Measurements from ENCODE around the gene RYR3. TPM values are rescaled to one million over a fixed set of nuclear protein-coding genes. Genes with fewer than 3 reads are reported as not detected.

Gene RYR3
- total RNA-seq, 1 experiment from 2014 or later = not detected

- POLR2A ChIA-PET = no interaction called here
- Mint-ChIP-seq H3K27me3 (ENCODE audit: insufficient read depth, unreplicated experiment) (peaks cover 82% of the 10 kb centered on the region), H3K27ac (ENCODE audit: low read depth, unreplicated experiment) (no peak overlapping the region), H3K4me3 (ENCODE audit: unreplicated experiment) (no peak overlapping the region), H3K36me3 (ENCODE audit: insufficient read depth, unreplicated experiment) (no peaks in the 10 kb centered on the region), H3K9me3 (ENCODE audit: unreplicated experiment) (no peaks in the 10 kb centered on the region), H3K4me1 (ENCODE audit: insufficient read depth, unreplicated experiment) (no peaks in the 10 kb centered on the region)
- TF ChIP-seq CTCF (IDR thresholded peaks at IDR 0.05; ENCODE audit: unreplicated experiment) = no peak
- DNase-seq (ENCODE audit: unreplicated experiment) = no peak
- no TSS peak for BruUV-seq (replicated peaks)
- CTCF ChIA-PET = interaction anchor here (1.6 kb wide), 1 partner anchor 11 kb away, joined by 7 read pairs; no protein-coding TSS in a partner anchor
- intact Hi-C loops (cut with micrococcal nuclease) = no loop called here
Observed at GRCh38 chr15:33559207-33559890, 248.6 kb downstream of the RYR3 start.

DNA sequence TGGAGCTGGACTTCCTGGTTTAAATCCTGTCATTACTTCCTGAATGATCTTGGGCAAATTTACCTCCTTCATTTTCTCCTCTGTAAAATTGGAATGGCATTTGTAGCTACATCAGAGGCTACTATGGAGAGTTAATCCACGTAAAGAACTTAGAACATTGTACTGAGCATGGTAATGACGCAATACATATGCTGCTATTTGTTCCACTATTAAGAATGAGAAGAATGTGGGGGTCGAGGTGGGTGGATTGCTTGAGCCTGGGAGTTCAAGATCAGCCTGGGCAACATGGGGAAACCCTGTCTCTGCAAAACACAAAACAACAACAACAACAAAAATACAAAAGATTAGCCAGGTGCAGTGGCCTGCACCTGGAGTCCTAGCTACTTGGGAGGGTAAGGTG, 250.6 kb downstream of the RYR3 start:
- CTCF ChIA-PET = interaction anchor here (0.6 to 1.5 kb wide), 2 partner anchors 13 to 21 kb away, joined by 4 read pairs; no protein-coding TSS in a partner anchor
- Mint-ChIP-seq H3K36me3 (ENCODE audit: insufficient read depth, unreplicated experiment) (no peaks in the 10 kb centered on the region), H3K4me3 (ENCODE audit: unreplicated experiment) (no peak overlapping the region), H3K27me3 (ENCODE audit: insufficient read depth, unreplicated experiment) (peaks cover 71% of the 10 kb centered on the region), H3K27ac (ENCODE audit: low read depth, unreplicated experiment) (no peak overlapping the region), H3K4me1 (ENCODE audit: insufficient read depth, unreplicated experiment) (peaks cover 9% of the 10 kb centered on the region), H3K9me3 (ENCODE audit: unreplicated experiment) (no peaks in the 10 kb centered on the region)
- POLR2A ChIA-PET = no interaction called here
- BruUV-seq (replicated peaks) = no TSS peak
- intact Hi-C loops (cut with micrococcal nuclease) = no loop called here
- no peak for TF ChIP-seq CTCF (IDR thresholded peaks at IDR 0.05; ENCODE audit: unreplicated experiment)
- DNase-seq (ENCODE audit: unreplicated experiment) = no peak

DNA sequence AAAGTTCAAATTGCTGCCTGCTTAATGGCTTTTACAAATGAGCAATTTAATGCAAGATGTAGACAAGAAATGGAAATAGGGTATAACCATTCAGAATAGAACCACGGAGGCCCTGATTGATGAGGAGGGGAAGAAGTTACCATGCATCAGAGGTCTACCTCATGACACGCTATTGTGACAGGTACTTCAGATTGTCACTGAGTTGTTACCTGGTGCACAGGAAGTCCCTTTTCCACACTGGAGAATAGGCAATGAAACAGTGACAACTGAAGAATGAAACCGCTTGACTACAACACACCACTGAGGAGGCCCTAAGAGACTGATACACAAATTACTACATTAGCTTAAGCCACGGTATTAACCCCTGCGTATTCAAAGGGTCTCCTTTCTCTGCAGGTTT, 251.2 kb downstream of the RYR3 start:
- no peak for TF ChIP-seq CTCF (IDR thresholded peaks at IDR 0.05; ENCODE audit: unreplicated experiment)
- Mint-ChIP-seq H3K27me3 (ENCODE audit: insufficient read depth, unreplicated experiment) (peaks cover 66% of the 10 kb centered on the region), H3K27ac (ENCODE audit: low read depth, unreplicated experiment) (no peak overlapping the region), H3K36me3 (ENCODE audit: insufficient read depth, unreplicated experiment) (no peaks in the 10 kb centered on the region), H3K4me3 (ENCODE audit: unreplicated experiment) (no peak overlapping the region), H3K4me1 (ENCODE audit: insufficient read depth, unreplicated experiment) (peaks cover 9% of the 10 kb centered on the region), H3K9me3 (ENCODE audit: unreplicated experiment) (no peaks in the 10 kb centered on the region)
- intact Hi-C loops (cut with micrococcal nuclease) = no loop called here
- no TSS peak for BruUV-seq (replicated peaks)
- no peak for DNase-seq (ENCODE audit: unreplicated experiment)
- ChIA-PET POLR2A (no interaction called here), CTCF (interaction anchor here (0.6 to 1.5 kb wide), 2 partner anchors 14 to 21 kb away, joined by 4 read pairs; no protein-coding TSS in a partner anchor)

DNA sequence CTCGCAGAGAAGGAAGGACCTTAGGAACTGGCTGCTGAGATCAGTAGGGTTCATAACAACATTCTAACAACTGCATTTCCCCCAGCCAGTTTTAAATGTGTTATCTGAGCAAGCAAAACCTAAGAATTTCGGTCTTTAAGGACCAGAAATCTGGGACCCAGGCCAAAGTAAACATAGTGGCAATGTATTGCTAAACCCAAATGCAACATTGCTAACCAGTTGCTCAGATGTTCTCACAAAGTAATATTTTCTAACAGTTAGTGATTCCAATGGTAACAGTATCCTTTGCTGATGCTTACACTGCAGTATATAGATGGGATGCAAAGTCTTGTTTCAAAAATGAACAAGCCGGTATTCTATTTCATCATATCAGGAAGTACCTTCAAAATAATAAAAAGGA, 254.3 kb downstream of the RYR3 start:
- peaks cover 9% of the 10 kb centered on the region for H3K4me1 Mint-ChIP-seq (ENCODE audit: insufficient read depth, unreplicated experiment)
- peak; percentile 70 for DNase-seq (ENCODE audit: unreplicated experiment)
- intact Hi-C loops (cut with micrococcal nuclease) = loop anchor here (2.0 kb wide), 1 partner anchor 16 kb away; no protein-coding TSS in a partner anchor
- TF ChIP-seq CTCF (IDR thresholded peaks at IDR 0.05; ENCODE audit: unreplicated experiment) = no peak
- peaks cover 44% of the 10 kb centered on the region for H3K27me3 Mint-ChIP-seq (ENCODE audit: insufficient read depth, unreplicated experiment)
- no peaks in the 10 kb centered on the region for H3K36me3 Mint-ChIP-seq (ENCODE audit: insufficient read depth, unreplicated experiment)
- H3K27ac Mint-ChIP-seq (ENCODE audit: low read depth, unreplicated experiment) = no peak overlapping the region
- ChIA-PET CTCF (no interaction called here), POLR2A (no interaction called here)
- BruUV-seq (replicated peaks) = no TSS peak
- no peaks in the 10 kb centered on the region for H3K9me3 Mint-ChIP-seq (ENCODE audit: unreplicated experiment)
- no peak overlapping the region for H3K4me3 Mint-ChIP-seq (ENCODE audit: unreplicated experiment)

All from MCF 10A (cell line).